Activated CD4-positive, alpha-beta T cell treated with anti-CD3 and anti-CD28 coated beads for 36 hours (primary cell): Measurements from ENCODE around the gene WFDC8. TPM values are rescaled to one million over a fixed set of nuclear protein-coding genes. Genes with fewer than 3 reads are reported as not detected.

Experiments used
- ATAC-seq: fragments of 200-7000 bp; cut with Tn5 transposase; one replicate; pipeline ENCODE4 v1.10.0; 2021; ENCODE audit warnings: mild to moderate bottlenecking, moderate library complexity
- CTCF ChIA-PET: fragments of 350-600 bp; sonication (Branson Sonifier 250); formaldehyde crosslinking; loops from one replicate; lab custom pipeline; 2021; ENCODE audit warnings: antibody characterized with exemption; lab: Charles Lee
- POLR2A ChIA-PET: fragments of 350-600 bp; sonication (Branson Sonifier 250); formaldehyde crosslinking; loops from one replicate; lab custom pipeline; 2021; ENCODE audit warnings: antibody characterized with exemption, inconsistent platforms; lab: Charles Lee
- DNase-seq: peaks from one replicate; pipeline ENCODE4 v3.0.0-alpha.2; 2020
- H3K27ac Mint-ChIP-seq: one replicate; pipeline ENCODE4 v1.8.0; 2021; ENCODE audit warnings: mixed read lengths
- H3K27me3 Mint-ChIP-seq: one replicate; pipeline ENCODE4 v1.8.0; 2021; ENCODE audit warnings: mixed read lengths
- H3K36me3 Mint-ChIP-seq: one replicate; pipeline ENCODE4 v1.8.0; 2021; ENCODE audit warnings: low read depth, mixed read lengths
- H3K4me1 Mint-ChIP-seq: one replicate; pipeline ENCODE4 v1.8.0; 2021; ENCODE audit warnings: mixed read lengths
- H3K4me3 Mint-ChIP-seq: one replicate; pipeline ENCODE4 v1.8.0; 2021; ENCODE audit warnings: mild to moderate bottlenecking, moderate library complexity, mixed read lengths
- H3K9me3 Mint-ChIP-seq: one replicate; pipeline ENCODE4 v1.8.0; 2021; ENCODE audit warnings: low read depth, mixed read lengths
- intact Hi-C, 2 experiments: fragments of 100-400 bp; cut with DNase I in 1 of 2; cut with micrococcal nuclease in 1 of 2; formaldehyde crosslinking; loops; one replicate each; pipeline versions ENCODE4 v1.14.2 to v1.15.1; 2022 to 2024; cut with DNase I, micrococcal nuclease
- total RNA-seq, 2 experiments: library from RNA; stranded (reverse); gene quantifications; one replicate each; pipeline ENCODE4 v1.2.3, GENCODE V29; 2021

Gene WFDC8
- total RNA-seq, 2 experiments from 2014 or later: not detected

DNA sequence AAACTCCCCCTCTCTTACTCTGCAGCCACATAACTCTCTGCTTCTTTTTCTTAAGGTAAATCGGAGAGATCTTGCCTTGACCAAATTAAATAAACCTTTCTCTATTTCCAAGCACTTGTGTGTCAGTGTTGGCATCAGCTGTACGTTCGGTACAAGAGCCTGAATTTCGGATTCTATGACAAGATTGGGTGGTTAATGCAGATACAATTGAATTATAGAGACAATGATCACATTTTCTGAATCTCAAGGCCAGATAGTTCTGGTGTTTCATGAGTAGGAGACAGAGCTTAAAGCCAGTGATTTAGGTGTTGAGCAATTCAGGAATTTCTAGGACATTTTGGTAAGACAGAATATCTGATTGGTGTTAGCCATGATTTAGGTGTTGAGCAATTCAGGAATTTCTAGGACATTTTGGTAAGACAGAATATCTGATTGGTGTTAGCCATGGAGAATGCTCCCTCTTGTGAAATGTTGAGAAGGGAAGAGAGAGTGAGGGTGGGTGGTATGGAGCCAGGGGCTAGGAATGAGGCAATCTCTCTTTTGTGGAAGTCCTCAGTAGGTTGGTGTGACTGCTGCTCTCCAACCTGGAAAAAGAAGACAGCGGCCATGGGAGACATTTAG, 68.7 kb downstream of the WFDC8 start:
- H3K27ac Mint-ChIP-seq: no peak overlapping the region
- no peaks in the 10 kb centered on the region for H3K36me3 Mint-ChIP-seq
- no peaks in the 10 kb centered on the region for H3K9me3 Mint-ChIP-seq
- ATAC-seq (no peak), DNase-seq (no peak)
- peaks cover 26% of the 10 kb centered on the region for H3K27me3 Mint-ChIP-seq
- peaks cover 12% of the 10 kb centered on the region for H3K4me1 Mint-ChIP-seq
- intact Hi-C loops: no loop called here
- ChIA-PET POLR2A (no interaction called here), CTCF (interaction anchor here (0.6 to 0.7 kb wide), 2 partner anchors 28 to 258 kb away, joined by 3 read pairs; no protein-coding TSS in a partner anchor)
- H3K4me3 Mint-ChIP-seq: no peak overlapping the region

DNA sequence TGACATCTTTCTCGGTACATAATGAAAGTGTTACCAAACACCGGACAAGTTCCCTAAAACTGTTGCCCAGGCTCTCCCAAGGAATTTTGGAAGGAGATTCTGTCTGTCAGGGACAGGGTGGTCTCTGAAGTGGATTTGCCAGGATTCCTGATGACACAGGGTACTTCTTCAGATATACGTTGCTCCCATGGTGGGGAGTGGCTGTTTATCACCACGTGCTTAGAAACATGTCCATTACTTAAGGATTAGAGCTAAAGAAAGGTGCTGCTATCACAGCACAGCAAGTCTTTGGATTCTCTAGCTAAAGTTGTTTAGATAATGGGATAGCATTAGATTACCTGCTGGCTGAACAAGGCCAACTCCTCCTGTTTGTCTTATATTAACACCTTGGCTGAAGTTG, 70.0 kb downstream of the WFDC8 start:
- ChIA-PET CTCF (no interaction called here), POLR2A (no interaction called here)
- intact Hi-C loops: no loop called here
- Mint-ChIP-seq H3K36me3 (no peaks in the 10 kb centered on the region), H3K9me3 (no peaks in the 10 kb centered on the region), H3K4me3 (no peak overlapping the region), H3K27ac (no peak overlapping the region), H3K27me3 (peaks cover 31% of the 10 kb centered on the region), H3K4me1 (peaks cover 12% of the 10 kb centered on the region)
- ATAC-seq (no peak), DNase-seq (no peak)

DNA sequence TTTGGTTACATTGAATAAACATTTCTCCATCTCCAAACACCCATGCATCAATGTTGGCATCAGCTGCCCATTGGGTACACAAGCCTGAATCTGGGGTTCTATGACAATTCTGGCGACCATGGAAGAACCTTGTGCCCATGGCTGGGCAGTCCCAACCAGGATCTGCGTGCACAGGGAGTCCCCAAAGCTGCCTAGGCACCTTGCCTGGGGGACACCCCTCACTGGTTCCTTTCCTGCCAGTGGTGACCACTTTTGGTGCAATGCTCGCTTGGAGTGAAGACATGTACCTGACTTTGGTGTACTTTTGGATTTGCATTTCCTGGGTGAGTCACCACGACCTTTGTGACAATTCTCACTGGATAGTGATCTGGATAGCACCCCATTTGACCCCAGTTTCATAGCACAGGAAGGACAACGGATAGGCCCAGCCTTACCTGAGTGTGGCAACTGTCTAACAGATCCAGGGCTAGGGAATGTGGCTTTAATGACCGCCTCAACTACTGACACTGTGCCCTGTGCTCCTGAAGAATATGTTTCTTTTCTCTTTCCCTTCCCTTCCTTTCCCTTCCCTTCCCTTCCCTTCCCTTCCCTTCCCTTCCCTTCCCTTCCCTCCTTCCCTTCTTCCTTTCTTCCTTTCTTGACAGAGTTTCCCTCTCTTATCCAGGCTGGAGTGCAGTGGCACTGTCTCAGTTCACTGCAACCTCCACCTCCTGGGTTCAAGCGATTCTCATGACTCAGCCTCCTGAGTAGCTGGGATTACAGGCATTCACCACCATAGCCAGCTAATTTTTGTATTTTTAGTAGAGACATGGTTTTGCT, 70.8 kb downstream of the WFDC8 start:
- CTCF ChIA-PET: no interaction called here
- no peak overlapping the region for H3K4me3 Mint-ChIP-seq
- ATAC-seq: peak; percentile 23
- H3K36me3 Mint-ChIP-seq: no peaks in the 10 kb centered on the region
- DNase-seq: peak; percentile 11
- POLR2A ChIA-PET: no interaction called here
- H3K27ac Mint-ChIP-seq: no peak overlapping the region
- H3K4me1 Mint-ChIP-seq: peaks cover 12% of the 10 kb centered on the region
- no peaks in the 10 kb centered on the region for H3K9me3 Mint-ChIP-seq
- intact Hi-C loops: no loop called here
- peaks cover 33% of the 10 kb centered on the region for H3K27me3 Mint-ChIP-seq

DNA sequence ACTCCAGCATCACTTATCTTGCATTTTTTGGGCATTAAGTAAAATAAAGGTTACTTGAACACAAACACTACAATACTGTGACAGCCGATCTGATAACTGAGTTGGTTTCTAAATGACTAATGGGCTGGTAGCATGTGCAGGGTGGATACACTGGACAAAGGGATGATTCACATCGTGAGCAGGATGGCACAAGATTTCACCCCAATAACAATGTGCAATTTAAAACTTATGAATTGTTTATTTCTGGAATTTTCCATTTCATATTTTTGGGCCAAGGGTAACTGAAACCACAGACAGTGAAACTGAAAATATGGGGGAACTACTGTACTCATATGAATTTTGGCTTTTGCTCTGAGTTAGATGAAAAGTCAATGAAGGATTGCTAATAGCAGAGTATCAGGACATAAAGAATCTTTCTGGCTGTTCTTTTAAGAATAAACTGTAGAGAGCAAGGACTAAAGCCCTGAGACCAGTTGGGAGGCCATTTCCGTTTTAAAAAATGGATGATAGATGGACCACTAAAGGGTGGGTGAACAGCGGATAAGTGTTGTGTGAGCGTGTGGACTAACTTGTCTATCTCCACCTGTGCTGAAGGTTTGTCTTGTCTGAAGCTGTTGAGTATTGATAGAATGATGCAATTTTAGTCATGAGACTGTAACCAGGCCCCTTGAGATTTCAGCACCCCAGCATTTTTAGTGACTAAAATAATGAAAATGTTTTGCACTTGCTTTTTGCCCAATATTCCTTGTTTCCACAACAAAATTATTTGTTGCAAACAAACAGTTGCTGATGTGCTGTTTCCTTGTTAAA, 71.9 kb downstream of the WFDC8 start:
- ChIA-PET POLR2A (no interaction called here), CTCF (interaction anchor here (0.6 kb wide), 1 partner anchor 70 kb away, joined by 4 read pairs; no protein-coding TSS in a partner anchor)
- H3K4me3 Mint-ChIP-seq: no peak overlapping the region
- H3K9me3 Mint-ChIP-seq: no peaks in the 10 kb centered on the region
- peak; percentile 74 for ATAC-seq
- peaks cover 12% of the 10 kb centered on the region for H3K4me1 Mint-ChIP-seq
- DNase-seq: no peak
- H3K27me3 Mint-ChIP-seq: peaks cover 34% of the 10 kb centered on the region
- intact Hi-C loops: no loop called here
- no peak overlapping the region for H3K27ac Mint-ChIP-seq
- no peaks in the 10 kb centered on the region for H3K36me3 Mint-ChIP-seq

DNA sequence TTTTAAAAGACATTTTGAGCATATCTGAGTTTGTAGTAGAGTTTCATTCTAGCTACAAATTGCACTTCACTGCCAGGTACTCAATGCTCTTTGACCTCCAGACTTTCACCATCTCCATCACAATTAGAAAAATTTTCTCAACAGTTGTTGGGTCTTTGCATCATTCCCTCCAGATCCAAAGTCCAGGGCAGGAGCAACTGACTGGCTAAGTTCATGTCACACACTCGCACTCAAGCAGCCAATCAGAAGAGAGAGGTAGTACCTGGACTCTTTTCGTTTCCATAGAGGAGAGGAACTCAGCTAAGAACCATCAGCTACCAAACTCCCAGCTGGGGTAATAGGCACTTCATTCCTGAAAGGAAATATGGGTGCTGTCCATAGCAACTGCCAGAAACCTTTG, 72.7 kb downstream of the WFDC8 start:
- DNase-seq (no peak), ATAC-seq (no peak)
- no peak overlapping the region for H3K4me3 Mint-ChIP-seq
- H3K36me3 Mint-ChIP-seq: no peaks in the 10 kb centered on the region
- H3K27ac Mint-ChIP-seq: no peak overlapping the region
- intact Hi-C loops: no loop called here
- peaks cover 12% of the 10 kb centered on the region for H3K4me1 Mint-ChIP-seq
- H3K27me3 Mint-ChIP-seq: peaks cover 35% of the 10 kb centered on the region
- POLR2A ChIA-PET: no interaction called here
- CTCF ChIA-PET: no interaction called here
- H3K9me3 Mint-ChIP-seq: no peaks in the 10 kb centered on the region

DNA sequence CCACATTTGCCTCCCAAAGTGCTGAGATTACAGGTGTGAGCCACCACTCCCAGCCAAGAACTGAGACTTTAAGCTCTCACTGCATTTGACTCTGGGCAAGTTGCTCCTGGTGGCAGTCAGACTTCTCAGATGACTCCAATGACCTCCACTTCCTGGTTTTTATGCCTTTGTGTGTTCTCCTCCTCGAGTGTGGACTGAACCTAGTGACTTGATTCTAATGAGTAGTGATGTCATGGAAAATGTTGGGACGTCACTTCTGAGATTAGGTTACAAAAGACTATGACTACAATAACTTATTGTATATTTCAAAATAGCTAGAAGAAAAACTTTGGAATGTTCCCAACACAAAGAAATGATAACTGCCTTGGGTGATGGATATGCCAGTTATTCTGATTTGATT, 75.7 kb downstream of the WFDC8 start:
- Mint-ChIP-seq H3K27me3 (peaks cover 36% of the 10 kb centered on the region), H3K27ac (no peak overlapping the region), H3K36me3 (no peaks in the 10 kb centered on the region), H3K4me3 (no peak overlapping the region), H3K9me3 (no peaks in the 10 kb centered on the region), H3K4me1 (peaks cover 12% of the 10 kb centered on the region)
- no peak for ATAC-seq
- ChIA-PET POLR2A (no interaction called here), CTCF (interaction anchor here (1.2 to 1.5 kb wide), 2 partner anchors 267 to 268 kb away, joined by 3 read pairs; no protein-coding TSS in a partner anchor)
- intact Hi-C loops: no loop called here
- DNase-seq: no peak

DNA sequence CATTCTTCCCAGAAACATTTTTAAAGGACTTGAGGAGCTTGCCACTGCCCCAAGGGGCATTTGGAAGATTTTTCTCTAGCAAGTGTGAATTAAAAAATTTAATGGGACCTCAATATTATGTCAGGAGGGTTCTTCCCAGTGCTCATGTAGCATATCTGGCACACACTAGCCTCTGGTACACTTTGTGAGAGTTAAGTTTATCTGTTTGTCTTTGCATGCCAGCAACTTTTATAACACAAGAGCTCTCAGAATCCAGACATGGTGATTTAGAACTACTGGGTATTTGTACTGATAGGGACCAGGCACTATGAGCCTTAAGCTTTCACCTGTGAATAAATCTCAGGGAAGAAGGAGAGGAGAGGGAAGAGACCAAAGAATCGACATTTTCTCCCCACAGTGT, 76.5 kb downstream of the WFDC8 start:
- ATAC-seq: no peak
- no peaks in the 10 kb centered on the region for H3K9me3 Mint-ChIP-seq
- CTCF ChIA-PET: interaction anchor here (0.8 to 1.2 kb wide), 6 partner anchors 35 to 268 kb away, joined by 3 to 4 read pairs (median 3); no protein-coding TSS in a partner anchor
- H3K36me3 Mint-ChIP-seq: no peaks in the 10 kb centered on the region
- no peak overlapping the region for H3K4me3 Mint-ChIP-seq
- DNase-seq: no peak
- H3K27me3 Mint-ChIP-seq: peaks cover 31% of the 10 kb centered on the region
- H3K27ac Mint-ChIP-seq: no peak overlapping the region
- POLR2A ChIA-PET: interaction anchor here (0.7 kb wide), 1 partner anchor 674 kb away, joined by 5 read pairs; no protein-coding TSS in a partner anchor
- peaks cover 7% of the 10 kb centered on the region for H3K4me1 Mint-ChIP-seq
- intact Hi-C loops: no loop called here

Other genes with a start within 250 kb of the WFDC8 start
- 10 to 100 TPM; 24.0 to 31.0 TPM for gene SDC4, start 230.9 kb downstream of the WFDC8 start, total RNA-seq
- gene SYS1, start 216.1 kb downstream of the WFDC8 start, total RNA-seq: 10 to 100 TPM; 16.1 to 26.1 TPM
- under 1 TPM; 0.40 to 0.80 TPM for gene TP53TG5, start 201.0 kb downstream of the WFDC8 start, total RNA-seq
- gene DBNDD2, start 171.0 kb downstream of the WFDC8 start, total RNA-seq: 10 to 100 TPM; 22.4 to 30.0 TPM
- gene PIGT, start 163.1 kb downstream of the WFDC8 start, total RNA-seq: 10 to 100 TPM; 44.0 to 65.7 TPM
- gene WFDC2, start 109.5 kb downstream of the WFDC8 start, total RNA-seq: under 1 TPM; 0.56 to 0.66 TPM
- not detected for gene SPINT3, start 63.7 kb downstream of the WFDC8 start, total RNA-seq
- not detected for gene WFDC6, start 39.8 kb downstream of the WFDC8 start, total RNA-seq
- not detected for gene EPPIN, start 31.9 kb downstream of the WFDC8 start, total RNA-seq
- not detected for gene WFDC10A, start 50.5 kb upstream of the WFDC8 start, total RNA-seq
- not detected for gene WFDC9, start 52.0 kb upstream of the WFDC8 start, total RNA-seq
- not detected for gene WFDC11, start 91.0 kb upstream of the WFDC8 start, total RNA-seq
- gene WFDC13, start 122.8 kb upstream of the WFDC8 start, total RNA-seq: not detected
- gene WFDC10B, start 125.7 kb upstream of the WFDC8 start, total RNA-seq: not detected
- not detected for gene SPINT4, start 143.1 kb upstream of the WFDC8 start, total RNA-seq
- not detected for gene WFDC3, start 212.6 kb upstream of the WFDC8 start, total RNA-seq
- 10 to 100 TPM; 25.0 to 25.2 TPM for gene DNTTIP1, start 212.7 kb upstream of the WFDC8 start, total RNA-seq
- gene UBE2C, start 233.4 kb upstream of the WFDC8 start, total RNA-seq: 100 to 1,000 TPM; 175 to 230 TPM
- gene TNNC2, start 248.0 kb upstream of the WFDC8 start, total RNA-seq: not detected